Common myeloid progenitor, CD34-positive (primary cell): Measurements from ENCODE around the gene MTRF1. TPM values are rescaled to one million over a fixed set of nuclear protein-coding genes. Genes with fewer than 3 reads are reported as not detected.

ENCODE experiments used
- CTCF ChIA-PET: fragments of 350-600 bp; sonication (Branson Sonifier 250); formaldehyde crosslinking; loops from one replicate; lab custom pipeline; 2021; ENCODE audit warnings: antibody characterized with exemption; lab: Charles Lee
- POLR2A ChIA-PET: fragments of 350-600 bp; sonication (Branson Sonifier 250); formaldehyde crosslinking; loops from one replicate; lab custom pipeline; 2021; ENCODE audit warnings: antibody characterized with exemption; lab: Charles Lee
- DNase-seq, 3 donors: peaks; one replicate each; pipeline versions ENCODE4 v3.0.0 to v3.0.0-alpha.2; 2013
- H3K27ac ChIP-seq, 2 experiments: 1 replicate in 1 of 2; 2 replicates in 1 of 2; pipeline ENCODE4 v1.7.0; 2013; ENCODE audit warnings: inconsistent platforms in 2 of 2, low read length in 2 of 2, mild to moderate bottlenecking in 2 of 2, low read depth in 1 of 2, moderate library complexity in 1 of 2; ENCODE audit not compliant: severe bottlenecking in 2 of 2, insufficient read depth in 1 of 2, poor library complexity in 1 of 2
- H3K27me3 ChIP-seq, 5 experiments: replicated peaks in 2 of 5; 1 replicate in 3 of 5; 2 replicates in 2 of 5; pipeline versions ENCODE4 v1.6.1 to v1.7.0; 2013; ENCODE audit warnings: low read length in 4 of 5, mild to moderate bottlenecking in 2 of 5, moderate library complexity in 2 of 5, inconsistent platforms in 1 of 5; ENCODE audit not compliant: insufficient read depth in 5 of 5, control insufficient read depth in 4 of 5
- H3K36me3 ChIP-seq, 4 experiments: 1 replicate in 2 of 4; 2 replicates in 2 of 4; pipeline versions ENCODE4 v1.6.1 to v1.7.0; 2013; ENCODE audit warnings: low read length in 3 of 4, control low read depth in 1 of 4, mild to moderate bottlenecking in 1 of 4; ENCODE audit not compliant: control insufficient read depth in 4 of 4, insufficient read depth in 4 of 4
- H3K4me1 ChIP-seq, 4 experiments: 1 replicate in 3 of 4; 2 replicates in 1 of 4; pipeline versions ENCODE4 v1.6.1 to v1.7.1; 2013; ENCODE audit warnings: low read length in 3 of 4, mild to moderate bottlenecking in 3 of 4, control low read depth in 1 of 4, inconsistent platforms in 1 of 4, moderate library complexity in 1 of 4; ENCODE audit not compliant: control insufficient read depth in 4 of 4, insufficient read depth in 4 of 4; ENCODE audit errors: control extremely low read depth in 1 of 4
- H3K4me3 ChIP-seq, 7 experiments: 1 replicate in 4 of 7; 2 replicates in 3 of 7; pipeline versions ENCODE4 v1.5.1 to v1.7.0; 2013; ENCODE audit warnings: mild to moderate bottlenecking in 7 of 7, low read length in 6 of 7, moderate library complexity in 6 of 7, inconsistent platforms in 2 of 7, low read depth in 2 of 7, control low read depth in 1 of 7; ENCODE audit not compliant: insufficient read depth in 4 of 7, control insufficient read depth in 1 of 7; ENCODE audit errors: extremely low read depth in 1 of 7
- H3K9me3 ChIP-seq, 5 experiments: 1 replicate in 4 of 5; 2 replicates in 1 of 5; pipeline versions ENCODE4 v1.6.1 to v1.7.1; 2013; ENCODE audit warnings: low read length in 4 of 5, mild to moderate bottlenecking in 2 of 5, inconsistent platforms in 1 of 5, low read depth in 1 of 5, moderate library complexity in 1 of 5; ENCODE audit not compliant: control insufficient read depth in 4 of 5, insufficient read depth in 2 of 5; ENCODE audit errors: control extremely low read depth in 1 of 5
- WGBS: methylation state at CpG from one replicate; pipeline ENCODE4 v1.1.5; 2013; ENCODE audit not compliant: insufficient coverage; 5-methylcytosine and 5-hydroxymethylcytosine counted together
- polyA plus RNA-seq: library from polyadenylated mRNA; unstranded; fragments of 120-200 nt; gene quantifications from one replicate; pipeline ENCODE4 v1.2.1, GENCODE V29; 2013

The MTRF1 gene
- 23.0 TPM for polyA plus RNA-seq

- no peaks in the 10 kb centered on the region for H3K27me3 ChIP-seq
- peak within 1 kb of the TSS; percentile 68 to 98 (median 89) for H3K4me3 ChIP-seq
- 0% methylated on average over 13 of the region's 32 CpGs for whole genome bisulfite sequencing
- peak; percentile 82 to 90 (median 88) for DNase-seq
- H3K36me3 ChIP-seq: peaks cover 4 to 18% (median 10%) of the 10 kb centered on the region in 4 experiments
- ChIA-PET CTCF (interaction anchor here (1.0 to 1.4 kb wide), 2 partner anchors 9 to 36 kb away, joined by 3 read pairs; no protein-coding TSS in a partner anchor), POLR2A (no interaction called here)
- peak within 1 kb of the TSS; percentile 74 to 86 for H3K27ac ChIP-seq
- peaks cover 2 to 7% (median 6%) of the 10 kb centered on the region in 4 experiments for H3K4me1 ChIP-seq
- peaks cover 0 to 11% (median 6%) of the 10 kb centered on the region in 5 experiments for H3K9me3 ChIP-seq
Observed at GRCh38 chr13:41263261-41263971, at the start of gene MTRF1. Gene MTRF1 (minus strand): TSS chr13:41263576. CDS start chr13:41260907, 2,669 bp downstream.

GRCh38 chr13:41313117-41313516 lies 49.7 kb upstream of the MTRF1 start:
- peaks cover 0 to 10% (median under 1%) of the 10 kb centered on the region in 4 experiments for H3K36me3 ChIP-seq
- no peak overlapping the region for H3K27ac ChIP-seq
- ChIA-PET POLR2A (no interaction called here), CTCF (no interaction called here)
- H3K4me1 ChIP-seq: peaks cover 7 to 37% (median 23%) of the 10 kb centered on the region in 4 experiments
- DNase-seq: no peak
- peak overlapping the region in 3 of 7 experiments; percentile 4 to 99 (median 94) for H3K4me3 ChIP-seq
- WGBS: 100% methylated on average over 2 of the region's 5 CpGs
- H3K27me3 ChIP-seq: no peaks in the 10 kb centered on the region
- no peaks in the 10 kb centered on the region for H3K9me3 ChIP-seq

- CTCF ChIA-PET: interaction anchor here (1.2 kb wide), 1 partner anchor 22 kb away, joined by 3 read pairs; no protein-coding TSS in a partner anchor
Observed at GRCh38 chr13:41312176-41312500, 48.8 kb upstream of the MTRF1 start.

GRCh38 chr13:41311406-41312175 lies 48.2 kb upstream of the MTRF1 start:
- peaks cover 0 to 1% (median 0%) of the 10 kb centered on the region in 4 experiments for H3K36me3 ChIP-seq
- peak overlapping the region; percentile 86 to 99 (median 99) for H3K4me3 ChIP-seq
- H3K4me1 ChIP-seq: peaks cover 7 to 37% (median 23%) of the 10 kb centered on the region in 4 experiments
- DNase-seq: peak; percentile 28 to 70 (median 57)
- CTCF ChIA-PET: interaction anchor here (1.2 kb wide), 1 partner anchor 23 kb away, joined by 3 read pairs; no protein-coding TSS in a partner anchor
- H3K27me3 ChIP-seq: no peaks in the 10 kb centered on the region
- H3K27ac ChIP-seq: peak overlapping the region; percentile 50 to 82
- no peaks in the 10 kb centered on the region for H3K9me3 ChIP-seq
- POLR2A ChIA-PET: no interaction called here
- WGBS: 0% methylated on average over 71 of the region's 73 CpGs

More at GRCh38 chr13:41312176-41312500, 48.8 kb upstream of the MTRF1 start:
- POLR2A ChIA-PET: interaction anchor here (0.6 kb wide), 1 partner anchor 146 kb away, joined by 3 read pairs; no protein-coding TSS in a partner anchor
- peaks cover 0 to 4% (median 0%) of the 10 kb centered on the region in 4 experiments for H3K36me3 ChIP-seq
- H3K4me3 ChIP-seq: peak overlapping the region; percentile 86 to 99 (median 99)
- H3K27me3 ChIP-seq: no peaks in the 10 kb centered on the region
- no CpG with 5 or more reads among the region's 11 CpGs for WGBS
- peaks cover 7 to 37% (median 23%) of the 10 kb centered on the region in 4 experiments for H3K4me1 ChIP-seq
- peak; percentile 9 to 59 (median 37) for DNase-seq
- H3K27ac ChIP-seq: peak overlapping the region; percentile 50 to 82
- H3K9me3 ChIP-seq: no peaks in the 10 kb centered on the region

- ChIA-PET POLR2A (no interaction called here), CTCF (no interaction called here)
- peak within 1 kb of the TSS; percentile 86 to 99 (median 99) for H3K4me3 ChIP-seq
- 0% methylated on average over 31 of the region's 32 CpGs for WGBS
- H3K9me3 ChIP-seq: no peaks in the 10 kb centered on the region
- peak within 1 kb of the TSS; percentile 50 to 82 for H3K27ac ChIP-seq
- H3K4me1 ChIP-seq: peaks cover 7 to 37% (median 23%) of the 10 kb centered on the region in 4 experiments
- H3K36me3 ChIP-seq: no peaks in the 10 kb centered on the region
- H3K27me3 ChIP-seq: no peaks in the 10 kb centered on the region
- peak; percentile 94 to 98 (median 98) for DNase-seq
Observed at GRCh38 chr13:41310963-41311405, 47.6 kb upstream of the MTRF1 start, which contains the start of gene NAA16. Gene NAA16 (plus strand): TSS chr13:41311267. CDS start chr13:41311529, 262 bp downstream.

GRCh38 chr13:41307884-41308640 lies 44.7 kb upstream of the MTRF1 start:
- WGBS: 86% methylated on average over 8 of the region's 11 CpGs
- Histone ChIP-seq H3K4me1 (peaks cover 5 to 17% (median 8%) of the 10 kb centered on the region in 4 experiments), H3K27me3 (peaks cover 0 to 2% (median 0%) of the 10 kb centered on the region in 5 experiments), H3K36me3 (no peaks in the 10 kb centered on the region), H3K9me3 (no peaks in the 10 kb centered on the region), H3K4me3 (no peak overlapping the region), H3K27ac (no peak overlapping the region)
- DNase-seq: no peak
- POLR2A ChIA-PET: no interaction called here
- CTCF ChIA-PET: no interaction called here
